A549 (cell line): Measurements from ENCODE around the gene UHRF1.
"Not testable (repeated sequence)": the region's sequence is repeated elsewhere in the genome, so short reads cannot be mapped to it uniquely, and the experiment has no call there.

Experiments
- CTCF ChIP-seq: fragments of >200 bp; sonication (Bioruptor Twin); formaldehyde crosslinking; IDR thresholded peaks from 3 replicates; pipeline ENCODE4 v1.5.1; 2016
- MAZ ChIP-seq: fragments of 150-350 bp; IDR thresholded peaks from 2 replicates; pipeline ENCODE4 v1.6.1; 2014; ENCODE audit warnings: antibody characterized with exemption, low read depth, low read length, borderline replicate concordance

GRCh38 chr19:4887803-4888202, 21.5 kb upstream of the UHRF1 start:
- TF ChIP-seq CTCF, MAZ: not testable (repeated sequence)
